Measurements from ENCODE around the gene TSPAN8.

The TSPAN8 gene

GRCh38 chr12:71092290-71092689 is 65.5 kb downstream of the TSPAN8 start:
- no peaks in the 10 kb centered on the region for H3K36me3 ChIP-seq (ENCODE audit: insufficient read depth, low read length)
- H3K4me1 ChIP-seq (ENCODE audit: insufficient read depth, low read length): no peaks in the 10 kb centered on the region
- H3K27me3 ChIP-seq (ENCODE audit: insufficient read depth, low read length): no peaks in the 10 kb centered on the region
- no peak overlapping the region for H3K4me3 ChIP-seq (ENCODE audit: low read length)
- no peak overlapping the region for H2AFZ ChIP-seq (ENCODE audit: low read depth, low read length)
- no peaks in the 10 kb centered on the region for H3K9me3 ChIP-seq (ENCODE audit: low read length)

- Histone ChIP-seq H2AFZ (ENCODE audit: low read depth, low read length) (no peak overlapping the region), H3K4me1 (ENCODE audit: insufficient read depth, low read length) (no peaks in the 10 kb centered on the region), H3K9me3 (ENCODE audit: low read length) (no peaks in the 10 kb centered on the region), H3K36me3 (ENCODE audit: insufficient read depth, low read length) (no peaks in the 10 kb centered on the region), H3K4me3 (ENCODE audit: low read length) (no peak overlapping the region), H3K27me3 (ENCODE audit: insufficient read depth, low read length) (no peaks in the 10 kb centered on the region)
These were observed 66.8 kb downstream of the TSPAN8 start for GRCh38 chr12:71090971-71091370.

GRCh38 chr12:71085575-71085974 is 72.2 kb downstream of the TSPAN8 start:
- no peak overlapping the region for H3K4me3 ChIP-seq (ENCODE audit: low read length)
- H3K27me3 ChIP-seq (ENCODE audit: insufficient read depth, low read length): no peaks in the 10 kb centered on the region
- no peaks in the 10 kb centered on the region for H3K36me3 ChIP-seq (ENCODE audit: insufficient read depth, low read length)
- H3K9me3 ChIP-seq (ENCODE audit: low read length): no peaks in the 10 kb centered on the region
- no peaks in the 10 kb centered on the region for H3K4me1 ChIP-seq (ENCODE audit: insufficient read depth, low read length)
- H2AFZ ChIP-seq (ENCODE audit: low read depth, low read length): no peak overlapping the region

- H2AFZ ChIP-seq (ENCODE audit: low read depth, low read length): no peak overlapping the region
- H3K9me3 ChIP-seq (ENCODE audit: low read length): no peaks in the 10 kb centered on the region
- H3K4me3 ChIP-seq (ENCODE audit: low read length): no peak overlapping the region
- H3K36me3 ChIP-seq (ENCODE audit: insufficient read depth, low read length): no peaks in the 10 kb centered on the region
- peaks cover 4% of the 10 kb centered on the region for H3K4me1 ChIP-seq (ENCODE audit: insufficient read depth, low read length)
- H3K27me3 ChIP-seq (ENCODE audit: insufficient read depth, low read length): no peaks in the 10 kb centered on the region
These were observed 82.1 kb downstream of the TSPAN8 start for GRCh38 chr12:71075743-71076142.

All from neuron (in vitro differentiated cells).